Measurements from ENCODE around the gene ANXA1. TPM values are rescaled to one million over a fixed set of nuclear protein-coding genes. Genes with fewer than 3 reads are reported as not detected.

Gene ANXA1
- total RNA-seq, 1 experiment from 2014 or later: 192 TPM

DNA sequence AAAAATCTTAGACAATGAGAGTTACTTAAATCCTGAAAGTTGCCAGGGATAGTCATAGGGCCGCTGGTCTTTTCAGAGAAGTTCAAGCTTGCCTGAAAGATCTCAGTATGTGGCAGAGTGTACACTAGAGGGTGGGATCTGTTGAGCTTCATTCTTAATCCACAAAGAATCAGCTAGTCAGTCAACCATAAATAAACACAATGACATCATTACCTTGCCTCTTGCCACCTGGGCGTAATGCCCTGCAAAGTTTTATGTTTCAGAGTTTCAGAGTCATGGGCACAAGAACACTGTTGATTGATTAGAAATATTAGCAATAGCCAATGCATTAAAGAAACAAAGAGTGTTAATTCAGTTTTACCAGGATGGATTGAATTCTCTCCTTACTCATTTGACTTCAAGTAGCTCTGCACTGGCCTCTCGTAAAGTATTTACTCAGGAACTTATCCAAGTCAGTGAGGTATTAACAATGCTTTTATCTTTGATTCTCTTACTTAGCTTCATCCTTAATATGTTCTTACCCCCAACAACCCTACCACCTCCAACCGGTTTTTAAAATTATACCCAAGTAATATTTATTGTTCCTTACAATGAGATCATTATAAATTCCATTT lies 14.3 kb upstream of the ANXA1 start:
- TF ChIP-seq, protein P1, sequence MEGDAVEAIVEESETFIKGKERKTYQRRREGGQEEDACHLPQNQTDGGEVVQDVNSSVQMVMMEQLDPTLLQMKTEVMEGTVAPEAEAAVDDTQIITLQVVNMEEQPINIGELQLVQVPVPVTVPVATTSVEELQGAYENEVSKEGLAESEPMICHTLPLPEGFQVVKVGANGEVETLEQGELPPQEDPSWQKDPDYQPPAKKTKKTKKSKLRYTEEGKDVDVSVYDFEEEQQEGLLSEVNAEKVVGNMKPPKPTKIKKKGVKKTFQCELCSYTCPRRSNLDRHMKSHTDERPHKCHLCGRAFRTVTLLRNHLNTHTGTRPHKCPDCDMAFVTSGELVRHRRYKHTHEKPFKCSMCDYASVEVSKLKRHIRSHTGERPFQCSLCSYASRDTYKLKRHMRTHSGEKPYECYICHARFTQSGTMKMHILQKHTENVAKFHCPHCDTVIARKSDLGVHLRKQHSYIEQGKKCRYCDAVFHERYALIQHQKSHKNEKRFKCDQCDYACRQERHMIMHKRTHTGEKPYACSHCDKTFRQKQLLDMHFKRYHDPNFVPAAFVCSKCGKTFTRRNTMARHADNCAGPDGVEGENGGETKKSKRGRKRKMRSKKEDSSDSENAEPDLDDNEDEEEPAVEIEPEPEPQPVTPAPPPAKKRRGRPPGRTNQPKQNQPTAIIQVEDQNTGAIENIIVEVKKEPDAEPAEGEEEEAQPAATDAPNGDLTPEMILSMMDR (conservative IDR thresholded peaks at IDR 0.05; ENCODE audit: low read depth, low read length): 0 out of 2 replicates have a peak, but pooled peaks have one; percentile 17
- no peak for TF ChIP-seq EZH2 (IDR thresholded peaks at IDR 0.05; ENCODE audit: low read length, unreplicated experiment)
- H3K9me3 ChIP-seq (ENCODE audit: low read length): no peaks in the 10 kb centered on the region
- H3F3A ChIP-seq (ENCODE audit: low read length, unreplicated experiment): no peaks in the 10 kb centered on the region
- 0 out of 2 replicates have a peak overlapping the region, but pooled peaks have one; percentile 2 for H2AFZ ChIP-seq (ENCODE audit: low read length)
- H3K79me2 ChIP-seq (ENCODE audit: low read length): no peaks in the 10 kb centered on the region
- peaks cover 45% of the 10 kb centered on the region for H3K4me1 ChIP-seq (ENCODE audit: insufficient read depth, low read length)
- ChIA-PET POLR2A (ENCODE audit: unreplicated experiment) (interaction anchor here (0.6 kb wide), 1 partner anchor 21 kb away, joined by 10 read pairs; no protein-coding TSS in a partner anchor), CTCF (interaction anchor here (0.6 kb wide), 1 partner anchor 24 kb away, joined by 3 read pairs; no protein-coding TSS in a partner anchor)
- DNase-seq (peak; percentile 68), ATAC-seq (peak; percentile 55)
- peak overlapping the region; percentile 33 for H3K27ac ChIP-seq (ENCODE audit: low read length)
- intact Hi-C loops (cut with micrococcal nuclease): no loop called here
- no peaks in the 10 kb centered on the region for H3K27me3 ChIP-seq (ENCODE audit: low read length)
- H3K9ac ChIP-seq (ENCODE audit: low read length): no peak overlapping the region
- H3K36me3 ChIP-seq (ENCODE audit: low read depth, low read length): no peaks in the 10 kb centered on the region
- no peak overlapping the region for H3K4me3 ChIP-seq (ENCODE audit: low read length)
- no TSS peak for BruUV-seq (replicated peaks)
- H4K20me1 ChIP-seq (ENCODE audit: low read length): no peaks in the 10 kb centered on the region
- peak overlapping the region; percentile 48 for H3K4me2 ChIP-seq (ENCODE audit: low read length)
- H3K9me2 ChIP-seq (replicated peaks; ENCODE audit: low read length): no peaks in the 10 kb centered on the region

DNA sequence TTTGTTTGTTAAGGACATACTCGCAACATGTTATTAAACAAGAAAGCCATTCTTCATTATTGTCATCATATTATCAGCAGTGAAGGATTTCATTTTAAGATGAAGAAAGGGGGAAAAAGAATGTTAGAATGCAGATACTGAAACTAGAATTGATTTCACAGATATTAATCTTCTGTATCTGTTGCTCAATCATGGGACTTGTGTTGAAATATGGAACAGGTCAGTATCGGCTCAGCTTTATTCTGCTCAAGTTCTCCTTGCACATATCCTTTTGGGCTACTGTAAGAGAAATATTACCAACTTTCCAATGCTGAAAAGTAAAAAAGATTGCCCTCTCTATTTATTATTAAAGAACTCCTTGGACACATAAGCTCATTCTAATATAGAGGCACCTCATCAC lies 13.8 kb upstream of the ANXA1 start:
- ATAC-seq: no peak
- H3K4me1 ChIP-seq (ENCODE audit: insufficient read depth, low read length): peaks cover 45% of the 10 kb centered on the region
- CTCF ChIA-PET: interaction anchor here (0.6 kb wide), 1 partner anchor 23 kb away, joined by 3 read pairs; no protein-coding TSS in a partner anchor

DNA sequence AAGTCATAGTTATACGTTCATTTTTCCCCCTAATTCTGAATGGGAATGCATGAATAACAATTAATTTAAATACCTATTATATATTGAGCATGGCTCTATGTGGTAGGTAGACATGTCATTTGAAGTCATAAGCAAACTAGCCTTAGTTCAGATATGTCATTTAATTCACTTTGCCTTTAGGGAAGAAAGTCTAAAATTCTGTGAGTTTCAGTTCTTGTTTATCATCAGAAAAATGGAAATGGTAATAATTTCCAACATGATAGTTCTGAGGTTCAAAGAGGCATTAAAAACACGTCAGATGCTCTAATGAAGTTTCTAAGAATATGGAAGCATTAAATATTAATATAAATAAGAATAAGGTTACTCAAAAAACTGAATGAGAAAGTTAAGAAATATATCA lies 13.1 kb upstream of the ANXA1 start:
- DNase-seq (no peak), ATAC-seq (no peak)
- no peaks in the 10 kb centered on the region for H3K79me2 ChIP-seq (ENCODE audit: low read length)
- TF ChIP-seq, protein P1 (conservative IDR thresholded peaks at IDR 0.05; ENCODE audit: low read depth, low read length): no peak
- TF ChIP-seq EZH2 (IDR thresholded peaks at IDR 0.05; ENCODE audit: low read length, unreplicated experiment) (no peak), EZH2phosphoT487 (IDR thresholded peaks at IDR 0.05; ENCODE audit: borderline replicate concordance, low read length) (no peak)
- H3K9me2 ChIP-seq (replicated peaks; ENCODE audit: low read length): no peaks in the 10 kb centered on the region
- H3F3A ChIP-seq (ENCODE audit: low read length, unreplicated experiment): no peaks in the 10 kb centered on the region
- H4K20me1 ChIP-seq (ENCODE audit: low read length): no peaks in the 10 kb centered on the region
- POLR2A ChIA-PET (ENCODE audit: unreplicated experiment): no interaction called here
- no peak overlapping the region for H2AFZ ChIP-seq (ENCODE audit: low read length)
- H3K9me3 ChIP-seq (ENCODE audit: low read length): no peaks in the 10 kb centered on the region
- no peak overlapping the region for H3K9ac ChIP-seq (ENCODE audit: low read length)
- BruUV-seq (replicated peaks): no TSS peak
- no peaks in the 10 kb centered on the region for H3K27me3 ChIP-seq (ENCODE audit: low read length)
- no peak overlapping the region for H3K4me3 ChIP-seq (ENCODE audit: low read length)
- H3K36me3 ChIP-seq (ENCODE audit: low read depth, low read length): no peaks in the 10 kb centered on the region
- intact Hi-C loops (cut with micrococcal nuclease): no loop called here
- no peak overlapping the region for H3K4me2 ChIP-seq (ENCODE audit: low read length)
- H3K27ac ChIP-seq (ENCODE audit: low read length): no peak overlapping the region
- CTCF ChIA-PET: no interaction called here
- peaks cover 49% of the 10 kb centered on the region for H3K4me1 ChIP-seq (ENCODE audit: insufficient read depth, low read length)

More for the DNA sequence above, 13.8 kb upstream of the ANXA1 start:
- Histone ChIP-seq H3K9me3 (ENCODE audit: low read length) (no peaks in the 10 kb centered on the region), H3F3A (ENCODE audit: low read length, unreplicated experiment) (no peaks in the 10 kb centered on the region), H3K9me2 (replicated peaks; ENCODE audit: low read length) (no peaks in the 10 kb centered on the region), H3K9ac (ENCODE audit: low read length) (no peak overlapping the region), H3K27me3 (ENCODE audit: low read length) (no peaks in the 10 kb centered on the region), H4K20me1 (ENCODE audit: low read length) (no peaks in the 10 kb centered on the region), H2AFZ (ENCODE audit: low read length) (0 out of 2 replicates have a peak overlapping the region, but pooled peaks have one; percentile 2), H3K4me2 (ENCODE audit: low read length) (peak overlapping the region; percentile 48), H3K79me2 (ENCODE audit: low read length) (no peaks in the 10 kb centered on the region), H3K36me3 (ENCODE audit: low read depth, low read length) (no peaks in the 10 kb centered on the region), H3K4me3 (ENCODE audit: low read length) (no peak overlapping the region), H3K27ac (ENCODE audit: low read length) (peak overlapping the region; percentile 33; the same call in 1 of the 2 replicates)
- intact Hi-C loops (cut with micrococcal nuclease): no loop called here
- TF ChIP-seq, protein P1 (conservative IDR thresholded peaks at IDR 0.05; ENCODE audit: low read depth, low read length): no peak
- no TSS peak for BruUV-seq (replicated peaks)
- no peak for DNase-seq
- POLR2A ChIA-PET (ENCODE audit: unreplicated experiment): interaction anchor here (0.6 kb wide), 1 partner anchor 20 kb away, joined by 10 read pairs; no protein-coding TSS in a partner anchor

Data from PC-3 (cell line).